Mesothelial cell of epicardium (in vitro differentiated cells): Measurements from ENCODE around the gene IL17RE. TPM values are rescaled to one million over a fixed set of nuclear protein-coding genes. Genes with fewer than 3 reads are reported as not detected.
A peak's percentile ranks its signal among the peaks of the same experiment; 100 is the strongest.
"Not testable (repeated sequence)": the region's sequence is repeated elsewhere in the genome, so short reads cannot be mapped to it uniquely, and the experiment has no call there.

Experiments
- DNase-seq, 2 experiments: peaks; one replicate each; pipeline ENCODE4 v3.0.0; 2021; ENCODE audit warnings: low spot score in 2 of 2; ENCODE audit not compliant: unreplicated experiment in 2 of 2
- H3K27ac Mint-ChIP-seq: 2 replicates; pipeline ENCODE4 v1.8.0; 2021; ENCODE audit warnings: mixed read lengths
- H3K27me3 Mint-ChIP-seq: 2 replicates; pipeline ENCODE4 v1.8.0; 2021; ENCODE audit warnings: low read depth, mixed read lengths
- H3K36me3 Mint-ChIP-seq: 2 replicates; pipeline ENCODE4 v1.8.0; 2021; ENCODE audit warnings: mixed read lengths
- H3K4me1 Mint-ChIP-seq: 2 replicates; pipeline ENCODE4 v1.8.0; 2021; ENCODE audit warnings: mixed read lengths
- H3K4me3 Mint-ChIP-seq: 2 replicates; pipeline ENCODE4 v1.8.0; 2021; ENCODE audit warnings: mild to moderate bottlenecking, moderate library complexity, mixed read lengths
- H3K9me3 Mint-ChIP-seq: 2 replicates; pipeline ENCODE4 v1.8.0; 2021; ENCODE audit warnings: mixed read lengths
- CTCF ChIP-seq: fragments of 200-600 bp; sonication (generic); IDR thresholded peaks from one replicate; pipeline ENCODE4 v1.5.0; 2021; ENCODE audit warnings: antibody characterized with exemption; ENCODE audit not compliant: unreplicated experiment
- total RNA-seq: library from RNA; stranded (reverse); gene quantifications from 3 replicates; pipeline ENCODE4 v1.2.1, GENCODE V29; 2021

The IL17RE gene
- total RNA-seq, 1 donor from 2014 or later = 24.1 TPM

GRCh38 chr3:9935966-9936510 is 33.4 kb downstream of the IL17RE start:
- Mint-ChIP-seq H3K4me3 (no peak overlapping the region), H3K27me3 (no peaks in the 10 kb centered on the region), H3K36me3 (peaks cover 26% of the 10 kb centered on the region), H3K27ac (no peak overlapping the region), H3K9me3 (no peaks in the 10 kb centered on the region), H3K4me1 (peaks cover 20% of the 10 kb centered on the region)
- DNase-seq = no peak
- no peak for TF ChIP-seq CTCF

GRCh38 chr3:9937486-9938238 is 35.0 kb downstream of the IL17RE start:
- DNase-seq = no peak
- H3K4me3 Mint-ChIP-seq = no peak overlapping the region
- no peak for TF ChIP-seq CTCF
- H3K27ac Mint-ChIP-seq = peak overlapping the region; percentile 30
- H3K36me3 Mint-ChIP-seq = peaks cover 26% of the 10 kb centered on the region
- H3K27me3 Mint-ChIP-seq = no peaks in the 10 kb centered on the region
- peaks cover 16% of the 10 kb centered on the region for H3K4me1 Mint-ChIP-seq
- H3K9me3 Mint-ChIP-seq = no peaks in the 10 kb centered on the region

GRCh38 chr3:9938966-9939365 is 36.3 kb downstream of the IL17RE start:
- H3K36me3 Mint-ChIP-seq = peaks cover 27% of the 10 kb centered on the region
- DNase-seq = no peak
- H3K4me3 Mint-ChIP-seq = no peak overlapping the region
- H3K27ac Mint-ChIP-seq = no peak overlapping the region
- H3K27me3 Mint-ChIP-seq = no peaks in the 10 kb centered on the region
- H3K9me3 Mint-ChIP-seq = no peaks in the 10 kb centered on the region
- H3K4me1 Mint-ChIP-seq = peaks cover 16% of the 10 kb centered on the region
- TF ChIP-seq CTCF = no peak

GRCh38 chr3:9939906-9940305 is 37.3 kb downstream of the IL17RE start:
- not testable (repeated sequence) for H3K4me3 Mint-ChIP-seq, H3K4me1 Mint-ChIP-seq, H3K27ac Mint-ChIP-seq, H3K9me3 Mint-ChIP-seq, H3K27me3 Mint-ChIP-seq, DNase-seq
- peaks cover 29% of the 10 kb centered on the region for H3K36me3 Mint-ChIP-seq

GRCh38 chr3:9940746-9941145 is 38.1 kb downstream of the IL17RE start:
- DNase-seq = no peak
- Mint-ChIP-seq H3K36me3 (peaks cover 27% of the 10 kb centered on the region), H3K4me1 (no peaks in the 10 kb centered on the region), H3K27me3 (no peaks in the 10 kb centered on the region), H3K9me3 (no peaks in the 10 kb centered on the region), H3K4me3 (no peak overlapping the region), H3K27ac (no peak overlapping the region)
- TF ChIP-seq CTCF = no peak

GRCh38 chr3:9942164-9942563 is 39.5 kb downstream of the IL17RE start:
- Mint-ChIP-seq H3K36me3 (peaks cover 17% of the 10 kb centered on the region), H3K9me3 (no peaks in the 10 kb centered on the region), H3K4me1 (peaks cover 3% of the 10 kb centered on the region), H3K4me3 (no peak overlapping the region), H3K27ac (no peak overlapping the region), H3K27me3 (no peaks in the 10 kb centered on the region)
- DNase-seq = no peak
- TF ChIP-seq CTCF = no peak
